HG03571 (cell line): ENCODE data around the gene QDPR.
"Not testable (repeated sequence)": the region's sequence is repeated elsewhere in the genome, so short reads cannot be mapped to it uniquely, and the experiment has no call there.

Experiments
- ATAC-seq: cut with Tn5 transposase; IDR thresholded peaks from one replicate; pipeline ENCODE4 v1.9.1; 2021; ENCODE audit not compliant: unreplicated experiment

QDPR gene

GRCh38 chr4:17492058-17492741 is 19.7 kb downstream of the QDPR start:
- ATAC-seq: no peak

GRCh38 chr4:17491196-17491595 is 20.7 kb downstream of the QDPR start:
- no peak for ATAC-seq

GRCh38 chr4:17490575-17491059 is 21.3 kb downstream of the QDPR start:
- no peak for ATAC-seq

GRCh38 chr4:17489721-17490120 is 22.2 kb downstream of the QDPR start:
- no peak for ATAC-seq

- no peak for ATAC-seq
Observed at GRCh38 chr4:17489123-17489522, 22.8 kb downstream of the QDPR start.

GRCh38 chr4:17482716-17483115 is 29.2 kb downstream of the QDPR start:
- no peak for ATAC-seq

- no peak for ATAC-seq
Observed at GRCh38 chr4:17480955-17481354, 30.9 kb downstream of the QDPR start.

- ATAC-seq: no peak
Observed at GRCh38 chr4:17480210-17480927, 31.5 kb downstream of the QDPR start.

GRCh38 chr4:17477774-17478472 is 34.0 kb downstream of the QDPR start:
- ATAC-seq: no peak

- no peak for ATAC-seq
Observed at GRCh38 chr4:17476853-17477252, 35.0 kb downstream of the QDPR start.

GRCh38 chr4:17475481-17475880 is 36.4 kb downstream of the QDPR start:
- no peak for ATAC-seq

GRCh38 chr4:17469931-17470674 is 41.8 kb downstream of the QDPR start:
- no peak for ATAC-seq

GRCh38 chr4:17468619-17469221 is 43.2 kb downstream of the QDPR start:
- ATAC-seq: no peak

GRCh38 chr4:17463606-17464005 is 48.3 kb downstream of the QDPR start:
- ATAC-seq: no peak

- ATAC-seq: no peak
Observed at GRCh38 chr4:17450269-17450804, 61.6 kb downstream of the QDPR start.

- no peak for ATAC-seq
Observed at GRCh38 chr4:17448689-17449088, 63.2 kb downstream of the QDPR start.

- ATAC-seq: peak; percentile 77
Observed at GRCh38 chr4:17447675-17448298, 64.1 kb downstream of the QDPR start.

- no peak for ATAC-seq
Observed at GRCh38 chr4:17447056-17447455, 64.8 kb downstream of the QDPR start.

GRCh38 chr4:17442477-17442876 is 69.4 kb downstream of the QDPR start:
- not testable (repeated sequence) for ATAC-seq

GRCh38 chr4:17437396-17437795 is 74.5 kb downstream of the QDPR start:
- no peak for ATAC-seq
